CD14-positive monocyte (primary cell): Measurements from ENCODE around the gene FASTK. TPM values are rescaled to one million over a fixed set of nuclear protein-coding genes. Genes with fewer than 3 reads are reported as not detected.

ENCODE experiments used
- DNase-seq, 3 donors: peaks; one replicate each; pipeline ENCODE4 v3.0.0-alpha.2; 2011 to 2022
- H2AFZ ChIP-seq: 2 replicates; pipeline ENCODE4 v1.6.0; 2012; ENCODE audit warnings: mild to moderate bottlenecking, low read depth, low read length, inconsistent platforms; ENCODE audit not compliant: insufficient read depth, poor library complexity, severe bottlenecking
- H3K27ac ChIP-seq, 2 donors: 1 replicate in 1 of 2; 2 replicates in 1 of 2; pipeline ENCODE4 v1.5.1; 2012 to 2013; ENCODE audit warnings: low read length in 2 of 2, control low read depth in 1 of 2, inconsistent platforms in 1 of 2, low read depth in 1 of 2, mild to moderate bottlenecking in 1 of 2
- H3K27me3 ChIP-seq, 2 donors: one replicate each; pipeline versions ENCODE4 v1.6.0 to v1.6.1; 2011 to 2013; ENCODE audit warnings: low read length in 2 of 2; ENCODE audit not compliant: control insufficient read depth in 2 of 2, insufficient read depth in 2 of 2
- H3K36me3 ChIP-seq, 2 donors: replicated peaks in 1 of 2; 1 replicate in 1 of 2; 2 replicates in 1 of 2; pipeline versions ENCODE4 v1.5.1 to v1.6.1; 2012 to 2013; ENCODE audit warnings: low read length in 2 of 2, control low read depth in 1 of 2, inconsistent platforms in 1 of 2, mild to moderate bottlenecking in 1 of 2; ENCODE audit not compliant: insufficient read depth in 2 of 2, control insufficient read depth in 1 of 2
- H3K4me1 ChIP-seq, 2 donors: 1 replicate in 1 of 2; 2 replicates in 1 of 2; pipeline versions ENCODE4 v1.5.1 to v1.6.1; 2012 to 2013; ENCODE audit warnings: low read length in 2 of 2, control low read depth in 1 of 2, inconsistent platforms in 1 of 2, mild to moderate bottlenecking in 1 of 2, moderate library complexity in 1 of 2; ENCODE audit not compliant: insufficient read depth in 2 of 2, control insufficient read depth in 1 of 2
- H3K4me2 ChIP-seq: replicated peaks from 2 replicates; pipeline ENCODE3; 2012; ENCODE audit warnings: low read length, moderate library complexity, mild to moderate bottlenecking; ENCODE audit not compliant: poor library complexity, severe bottlenecking; ENCODE audit errors: extremely low read depth
- H3K4me3 ChIP-seq, 3 experiments: fragments of 200-600 bp in 1 of 3; sonication (generic) in 1 of 3; replicated peaks in 1 of 3; 1 replicate in 2 of 3; 2 replicates in 1 of 3; pipeline ENCODE4 v1.5.1; 2011 to 2013; ENCODE audit warnings: low read length in 3 of 3, mild to moderate bottlenecking in 3 of 3, control low read depth in 2 of 3, low read depth in 2 of 3, inconsistent platforms in 1 of 3, moderate library complexity in 1 of 3
- H3K79me2 ChIP-seq: 2 replicates; pipeline ENCODE4 v1.6.0; 2012; ENCODE audit warnings: mild to moderate bottlenecking, control low read depth, inconsistent platforms, low read length, moderate library complexity; ENCODE audit not compliant: insufficient read depth
- H3K9ac ChIP-seq: 2 replicates; pipeline ENCODE4 v1.6.0; 2017; ENCODE audit warnings: low read length, mild to moderate bottlenecking; ENCODE audit not compliant: insufficient read depth, poor library complexity, severe bottlenecking
- H3K9me3 ChIP-seq, 2 donors: replicated peaks in 1 of 2; 1 replicate in 1 of 2; 2 replicates in 1 of 2; pipeline versions ENCODE4 v1.5.1 to v1.6.1; 2012 to 2013; ENCODE audit warnings: low read length in 2 of 2, control low read depth in 1 of 2; ENCODE audit not compliant: control insufficient read depth in 1 of 2, insufficient read depth in 1 of 2
- H4K20me1 ChIP-seq: 2 replicates; pipeline ENCODE4 v1.6.0; 2012; ENCODE audit warnings: mild to moderate bottlenecking, low read length, control low read depth, moderate library complexity; ENCODE audit not compliant: insufficient read depth
- H3K27ac Mint-ChIP-seq, 7 donors: one replicate each; pipeline ENCODE4 v1.8.0; 2020; ENCODE audit warnings: mild to moderate bottlenecking in 7 of 7, mixed read lengths in 7 of 7, moderate library complexity in 6 of 7, inconsistent platforms in 2 of 7
- H3K27me3 Mint-ChIP-seq, 3 donors: one replicate each; pipeline ENCODE4 v1.8.0; 2021 to 2022; ENCODE audit warnings: low read depth in 3 of 3, mild to moderate bottlenecking in 3 of 3, mixed read lengths in 3 of 3, moderate library complexity in 3 of 3, inconsistent platforms in 1 of 3
- H3K36me3 Mint-ChIP-seq, 2 donors: one replicate each; pipeline ENCODE4 v1.8.0; 2020; ENCODE audit warnings: mixed read lengths in 2 of 2, inconsistent platforms in 1 of 2, mild to moderate bottlenecking in 1 of 2
- H3K4me1 Mint-ChIP-seq: one replicate; pipeline ENCODE4 v1.8.0; 2020; ENCODE audit warnings: mild to moderate bottlenecking, mixed read lengths
- H3K4me3 Mint-ChIP-seq, 2 donors: one replicate each; pipeline ENCODE4 v1.8.0; 2020; ENCODE audit warnings: mild to moderate bottlenecking in 2 of 2, mixed read lengths in 2 of 2, moderate library complexity in 1 of 2
- H3K9me3 Mint-ChIP-seq, 7 donors: one replicate each; pipeline ENCODE4 v1.8.0; 2020 to 2022; ENCODE audit warnings: mixed read lengths in 7 of 7, mild to moderate bottlenecking in 6 of 7, moderate library complexity in 6 of 7, inconsistent platforms in 2 of 7
- WGBS: methylation state at CpG from one replicate; pipeline ENCODE4 v1.1.5; 2013; ENCODE audit warnings: missing lambda C conversion rate; ENCODE audit not compliant: insufficient coverage; 5-methylcytosine and 5-hydroxymethylcytosine counted together
- intact Hi-C, 2 donors: fragments of 100-400 bp; cut with micrococcal nuclease; formaldehyde crosslinking; loops; one replicate each; pipeline versions ENCODE4 v1.15.0 to v1.15.1; 2023
- polyA plus RNA-seq, 3 donors: library from polyadenylated mRNA; depleted of rRNA in 1 of 3; unstranded in 2 of 3; stranded (reverse) in 1 of 3; fragments of 300-500 nt in 2 of 3; fragments of >200 nt in 1 of 3; fragmentation: Illumina TruSeq in 2 of 3; gene quantifications; 1 replicate in 2 of 3; 2 replicates in 1 of 3; pipeline ENCODE4 v1.2.3, GENCODE V29; 2012 to 2021
- TF ChIP-seq, protein P1 (sequence below): fragments of 200-600 bp; IDR thresholded peaks from one replicate; pipeline ENCODE4 v1.8.0; 2022; ENCODE audit warnings: antibody characterized with exemption, mild to moderate bottlenecking

FASTK gene
- polyA plus RNA-seq, 3 donors: 34.7 to 110 (median 38.6) TPM

- TF ChIP-seq, protein P1, sequence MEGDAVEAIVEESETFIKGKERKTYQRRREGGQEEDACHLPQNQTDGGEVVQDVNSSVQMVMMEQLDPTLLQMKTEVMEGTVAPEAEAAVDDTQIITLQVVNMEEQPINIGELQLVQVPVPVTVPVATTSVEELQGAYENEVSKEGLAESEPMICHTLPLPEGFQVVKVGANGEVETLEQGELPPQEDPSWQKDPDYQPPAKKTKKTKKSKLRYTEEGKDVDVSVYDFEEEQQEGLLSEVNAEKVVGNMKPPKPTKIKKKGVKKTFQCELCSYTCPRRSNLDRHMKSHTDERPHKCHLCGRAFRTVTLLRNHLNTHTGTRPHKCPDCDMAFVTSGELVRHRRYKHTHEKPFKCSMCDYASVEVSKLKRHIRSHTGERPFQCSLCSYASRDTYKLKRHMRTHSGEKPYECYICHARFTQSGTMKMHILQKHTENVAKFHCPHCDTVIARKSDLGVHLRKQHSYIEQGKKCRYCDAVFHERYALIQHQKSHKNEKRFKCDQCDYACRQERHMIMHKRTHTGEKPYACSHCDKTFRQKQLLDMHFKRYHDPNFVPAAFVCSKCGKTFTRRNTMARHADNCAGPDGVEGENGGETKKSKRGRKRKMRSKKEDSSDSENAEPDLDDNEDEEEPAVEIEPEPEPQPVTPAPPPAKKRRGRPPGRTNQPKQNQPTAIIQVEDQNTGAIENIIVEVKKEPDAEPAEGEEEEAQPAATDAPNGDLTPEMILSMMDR: no peak
- H3K36me3 Mint-ChIP-seq: peaks cover 70% of the 10 kb centered on the region in 2 donors
- no peak overlapping the region for H2AFZ ChIP-seq
- no peak overlapping the region for H3K27ac Mint-ChIP-seq
- H3K4me2 ChIP-seq: no peak overlapping the region
- no peak overlapping the region for H3K27ac ChIP-seq
- intact Hi-C loops: loop anchor here (5.0 kb wide), 2 partner anchors 50 to 180 kb away; no protein-coding TSS in a partner anchor
- H3K4me3 ChIP-seq: no peak overlapping the region
- 94% methylated on average over 14 of the region's 29 CpGs for WGBS
- H3K4me3 Mint-ChIP-seq: no peak overlapping the region
- no peaks in the 10 kb centered on the region for H3K79me2 ChIP-seq
- no peak overlapping the region for H3K9ac ChIP-seq
- H3K27me3 ChIP-seq: no peaks in the 10 kb centered on the region
- H3K9me3 ChIP-seq: no peaks in the 10 kb centered on the region
- H3K4me1 Mint-ChIP-seq: no peaks in the 10 kb centered on the region
- H3K4me1 ChIP-seq: no peaks in the 10 kb centered on the region
- H4K20me1 ChIP-seq: peaks cover 84% of the 10 kb centered on the region
- H3K36me3 ChIP-seq: peaks cover 54 to 87% of the 10 kb centered on the region in 2 donors
- H3K9me3 Mint-ChIP-seq: peaks cover 0 to 2% (median 0%) of the 10 kb centered on the region in 7 donors
- DNase-seq: no peak
- peaks cover 2 to 15% (median 3%) of the 10 kb centered on the region in 3 donors for H3K27me3 Mint-ChIP-seq
Measured at GRCh38 chr7:151122796-151123157, 42.2 kb upstream of the FASTK start.

GRCh38 chr7:151122276-151122675 is 41.7 kb upstream of the FASTK start:
- Histone ChIP-seq H3K79me2 (no peaks in the 10 kb centered on the region), H3K4me1 (no peaks in the 10 kb centered on the region), H3K4me2 (no peak overlapping the region), H3K27me3 (no peaks in the 10 kb centered on the region), H3K9ac (no peak overlapping the region), H3K27ac (no peak overlapping the region), H3K36me3 (peaks cover 54 to 87% of the 10 kb centered on the region in 2 donors), H2AFZ (no peak overlapping the region), H3K4me3 (no peak overlapping the region), H4K20me1 (peaks cover 84% of the 10 kb centered on the region), H3K9me3 (no peaks in the 10 kb centered on the region)
- H3K4me1 Mint-ChIP-seq: no peaks in the 10 kb centered on the region
- 96% methylated on average over 19 of the region's 24 CpGs for WGBS
- intact Hi-C loops: loop anchor here (5.0 kb wide), 2 partner anchors 50 to 180 kb away; no protein-coding TSS in a partner anchor
- H3K27me3 Mint-ChIP-seq: peaks cover 2 to 15% (median 3%) of the 10 kb centered on the region in 3 donors
- no peak overlapping the region for H3K27ac Mint-ChIP-seq
- no peak for DNase-seq
- TF ChIP-seq, protein P1: no peak
- H3K9me3 Mint-ChIP-seq: peaks cover 0 to 2% (median 0%) of the 10 kb centered on the region in 7 donors
- peaks cover 69% of the 10 kb centered on the region in 2 donors for H3K36me3 Mint-ChIP-seq
- H3K4me3 Mint-ChIP-seq: no peak overlapping the region
